Sigmoid colon (tissue), 4 donors: Measurements from ENCODE around the gene VRTN.

Experiments
- CTCF ChIP-seq, 4 experiments: fragments of 450-650 bp in 3 of 4; fragments of 200-600 bp in 1 of 4; IDR thresholded peaks; one replicate each; pipeline ENCODE4 v1.5.1; 2016 to 2019; ENCODE audit warnings: antibody characterized with exemption in 4 of 4, mild to moderate bottlenecking in 3 of 4, moderate library complexity in 2 of 4
- EP300 ChIP-seq, 4 donors: sonication (generic); formaldehyde crosslinking; IDR thresholded peaks; one replicate each; pipeline ENCODE4 v1.6.1; 2017; ENCODE audit warnings: antibody characterized with exemption in 4 of 4
- POLR2A ChIP-seq, 2 donors: fragments of 450-650 bp; IDR thresholded peaks; one replicate each; pipeline ENCODE4 v1.6.1; 2016; ENCODE audit warnings: antibody characterized with exemption in 2 of 2, mild to moderate bottlenecking in 2 of 2, moderate library complexity in 2 of 2
- POLR2AphosphoS5 ChIP-seq, 4 donors: sonication (generic); formaldehyde crosslinking; IDR thresholded peaks; one replicate each; pipeline ENCODE4 v1.6.1; 2017; ENCODE audit warnings: antibody characterized with exemption in 4 of 4

- TF ChIP-seq CTCF (IDR thresholded peaks at IDR 0.05) (peak in 1 of 4 experiments; percentile 21), POLR2A (IDR thresholded peaks at IDR 0.05) (peak; percentile 36 to 68), EP300 (IDR thresholded peaks at IDR 0.05) (no peak), POLR2AphosphoS5 (IDR thresholded peaks at IDR 0.05) (peak; percentile 37 to 85 (median 80))
Measured at GRCh38 chr14:74302634-74303569, 45.4 kb upstream of the VRTN start, which contains the start of gene ABCD4.
